ENCODE data around the gene DUSP5.

- TF ChIP-seq CTCF (IDR thresholded peaks at IDR 0.05 in 4 of 5, conservative IDR thresholded peaks at IDR 0.05 in 1 of 5) (no peak), POLR2A (IDR thresholded peaks at IDR 0.05) (no peak)
These were observed 48.9 kb upstream of the DUSP5 start for GRCh38 chr10:110448682-110449418.
